ENCODE data around the gene ADAM30. TPM values are rescaled to one million over a fixed set of nuclear protein-coding genes. Genes with fewer than 3 reads are reported as not detected.
"Not testable (repeated sequence)": the region's sequence is repeated elsewhere in the genome, so short reads cannot be mapped to it uniquely, and the experiment has no call there.

Gene ADAM30
- total RNA-seq, 2 donors from 2014 or later = not detected

DNA sequence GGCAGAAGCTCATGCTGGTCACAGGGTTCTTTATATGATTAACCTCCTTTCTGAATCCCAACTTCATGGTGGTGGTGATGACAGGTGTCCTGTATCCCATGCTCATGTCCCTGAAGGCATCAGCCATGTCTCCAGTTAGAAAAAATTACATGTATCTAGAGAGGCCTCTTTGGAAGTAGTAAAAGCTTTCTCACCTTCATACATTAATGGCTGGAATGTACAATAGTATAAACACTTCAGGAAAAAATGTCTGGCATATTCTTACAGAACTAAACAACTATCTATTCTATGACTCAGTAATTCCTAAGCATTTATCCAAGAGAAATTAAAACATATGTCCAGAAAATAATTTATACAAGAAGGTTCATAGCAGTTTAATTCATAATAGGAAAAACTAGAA, 34.0 kb downstream of the ADAM30 start:
- Histone ChIP-seq H3K36me3 (no peaks in the 10 kb centered on the region), H3K27me3 (replicated peaks; ENCODE audit: insufficient read depth) (no peaks in the 10 kb centered on the region), H3K27ac (no peak overlapping the region), H3K9me3 (no peaks in the 10 kb centered on the region), H3K4me3 (no peak overlapping the region), H3K4me1 (ENCODE audit: control insufficient read depth in 1 of 2, low read depth in 2 of 2) (no peaks in the 10 kb centered on the region)
- TF ChIP-seq, protein P1, sequence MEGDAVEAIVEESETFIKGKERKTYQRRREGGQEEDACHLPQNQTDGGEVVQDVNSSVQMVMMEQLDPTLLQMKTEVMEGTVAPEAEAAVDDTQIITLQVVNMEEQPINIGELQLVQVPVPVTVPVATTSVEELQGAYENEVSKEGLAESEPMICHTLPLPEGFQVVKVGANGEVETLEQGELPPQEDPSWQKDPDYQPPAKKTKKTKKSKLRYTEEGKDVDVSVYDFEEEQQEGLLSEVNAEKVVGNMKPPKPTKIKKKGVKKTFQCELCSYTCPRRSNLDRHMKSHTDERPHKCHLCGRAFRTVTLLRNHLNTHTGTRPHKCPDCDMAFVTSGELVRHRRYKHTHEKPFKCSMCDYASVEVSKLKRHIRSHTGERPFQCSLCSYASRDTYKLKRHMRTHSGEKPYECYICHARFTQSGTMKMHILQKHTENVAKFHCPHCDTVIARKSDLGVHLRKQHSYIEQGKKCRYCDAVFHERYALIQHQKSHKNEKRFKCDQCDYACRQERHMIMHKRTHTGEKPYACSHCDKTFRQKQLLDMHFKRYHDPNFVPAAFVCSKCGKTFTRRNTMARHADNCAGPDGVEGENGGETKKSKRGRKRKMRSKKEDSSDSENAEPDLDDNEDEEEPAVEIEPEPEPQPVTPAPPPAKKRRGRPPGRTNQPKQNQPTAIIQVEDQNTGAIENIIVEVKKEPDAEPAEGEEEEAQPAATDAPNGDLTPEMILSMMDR (IDR thresholded peaks at IDR 0.05) = no peak
- no peak for ATAC-seq (ENCODE audit: insufficient number of reproducible peaks, low FRiP score, low read depth)
- DNase-seq (ENCODE audit: low spot score) = no peak

DNA sequence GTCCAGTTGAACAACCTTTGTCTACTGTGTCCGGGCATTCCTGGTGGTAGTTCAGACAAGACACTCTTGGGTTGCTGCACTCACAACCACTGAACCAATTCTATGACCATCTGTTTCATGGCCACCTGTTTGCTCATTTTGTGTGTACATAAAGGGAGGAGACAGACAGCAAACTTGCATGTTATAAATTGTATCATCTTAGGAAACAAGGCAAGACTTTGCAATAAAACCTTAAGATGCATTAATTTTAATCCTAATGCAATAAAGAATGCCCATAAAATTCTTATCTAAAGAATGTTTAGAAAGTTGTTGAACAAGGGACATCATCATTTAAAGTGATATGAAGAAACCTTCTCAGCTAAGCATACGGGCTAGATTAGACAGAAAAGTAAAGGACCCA, 34.8 kb downstream of the ADAM30 start:
- Histone ChIP-seq H3K4me1 (ENCODE audit: control insufficient read depth in 1 of 2, low read depth in 2 of 2) (no peaks in the 10 kb centered on the region), H3K4me3 (no peak overlapping the region), H3K27me3 (replicated peaks; ENCODE audit: insufficient read depth) (no peaks in the 10 kb centered on the region), H3K36me3 (no peaks in the 10 kb centered on the region), H3K27ac (no peak overlapping the region), H3K9me3 (no peaks in the 10 kb centered on the region)
- ATAC-seq (ENCODE audit: insufficient number of reproducible peaks, low FRiP score, low read depth) = no peak
- no peak for DNase-seq (ENCODE audit: low spot score)
- TF ChIP-seq, protein P1 (IDR thresholded peaks at IDR 0.05) = no peak

DNA sequence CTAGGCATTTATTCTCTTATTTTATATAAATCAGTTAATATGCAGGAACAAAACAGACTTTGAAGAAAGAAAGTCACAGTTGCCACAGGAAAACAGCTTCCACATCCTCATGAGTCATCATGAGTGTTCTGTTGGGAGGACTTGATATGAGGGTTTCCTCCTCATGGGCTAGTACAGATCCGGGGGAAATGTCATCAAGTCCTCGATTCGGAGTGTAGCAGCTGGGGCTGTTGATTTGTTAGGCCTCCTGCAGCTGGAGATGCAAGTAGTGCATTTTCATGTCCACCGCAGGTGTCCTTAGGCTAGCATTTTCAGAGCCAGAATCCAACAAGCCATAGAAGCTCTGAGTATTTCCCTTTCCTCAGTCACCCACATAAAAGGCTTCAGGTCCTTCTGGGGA, 36.7 kb downstream of the ADAM30 start:
- H3K36me3 ChIP-seq = no peaks in the 10 kb centered on the region
- ATAC-seq (ENCODE audit: insufficient number of reproducible peaks, low FRiP score, low read depth) = no peak
- no peaks in the 10 kb centered on the region for H3K27me3 ChIP-seq (replicated peaks; ENCODE audit: insufficient read depth)
- no peak overlapping the region for H3K27ac ChIP-seq
- TF ChIP-seq, protein P1 (IDR thresholded peaks at IDR 0.05) = no peak
- H3K4me3 ChIP-seq = no peak overlapping the region
- no peak for DNase-seq (ENCODE audit: low spot score)
- H3K9me3 ChIP-seq = no peaks in the 10 kb centered on the region
- no peaks in the 10 kb centered on the region for H3K4me1 ChIP-seq (ENCODE audit: control insufficient read depth in 1 of 2, low read depth in 2 of 2)

DNA sequence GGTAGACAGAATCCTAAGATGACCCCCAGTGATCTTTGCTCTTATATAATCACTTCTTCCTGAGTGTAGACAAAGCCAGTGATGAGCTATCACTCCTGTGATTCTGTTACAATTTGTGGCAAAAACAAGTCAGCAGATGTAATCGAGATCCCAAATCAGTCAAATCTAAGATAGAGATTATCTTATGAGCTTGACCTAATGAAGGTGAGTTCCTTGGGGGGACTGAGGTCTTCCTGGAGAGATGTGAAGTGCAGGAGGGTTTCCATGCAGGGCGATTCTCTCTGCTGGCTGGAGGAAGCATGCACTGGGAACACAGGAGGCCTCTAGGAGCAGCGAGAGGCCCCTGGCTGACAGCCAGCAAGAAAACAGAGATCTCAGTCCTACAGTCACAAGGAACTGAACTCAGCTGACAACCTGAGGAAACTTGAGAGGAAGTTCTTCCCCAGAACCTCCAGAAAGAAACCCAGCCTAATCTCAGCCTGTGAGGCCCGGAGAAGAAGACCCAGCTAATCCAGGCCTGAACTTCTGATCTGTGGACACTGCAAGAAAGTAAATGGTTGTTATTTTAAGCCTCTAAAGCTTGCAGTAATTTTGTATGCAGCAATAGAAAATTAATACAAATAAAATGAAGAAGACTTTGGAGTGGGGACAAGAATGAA, 37.6 kb downstream of the ADAM30 start:
- DNase-seq (ENCODE audit: low spot score); H3K27me3 ChIP-seq (replicated peaks; ENCODE audit: insufficient read depth); H3K27ac ChIP-seq; H3K4me1 ChIP-seq (ENCODE audit: control insufficient read depth in 1 of 2, low read depth in 2 of 2); H3K9me3 ChIP-seq; H3K4me3 ChIP-seq; ATAC-seq (ENCODE audit: insufficient number of reproducible peaks, low FRiP score, low read depth); H3K36me3 ChIP-seq: not testable (repeated sequence)

DNA sequence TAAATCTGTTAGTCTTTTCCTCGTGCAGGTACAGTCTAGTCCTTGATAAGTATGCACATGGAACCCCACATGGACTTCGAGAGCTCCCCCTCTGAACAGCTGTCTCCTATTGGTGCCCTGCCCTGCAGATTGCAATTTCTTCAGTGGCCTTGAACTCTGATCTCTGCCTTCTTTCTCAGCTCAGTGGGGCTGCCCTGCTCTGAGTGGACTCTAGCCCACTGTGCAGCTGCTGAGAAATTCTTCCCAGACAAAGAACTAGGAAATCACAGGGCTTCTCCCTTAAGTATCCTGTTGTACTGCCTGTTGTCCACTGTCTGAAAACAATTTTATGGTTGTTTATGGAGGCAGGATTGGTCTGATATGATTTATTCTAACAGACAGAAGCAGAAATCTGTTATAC, 38.2 kb downstream of the ADAM30 start:
- H3K36me3 ChIP-seq = no peaks in the 10 kb centered on the region
- DNase-seq (ENCODE audit: low spot score) (no peak), ATAC-seq (ENCODE audit: insufficient number of reproducible peaks, low FRiP score, low read depth) (no peak)
- no peaks in the 10 kb centered on the region for H3K9me3 ChIP-seq
- no peak overlapping the region for H3K27ac ChIP-seq
- no peak overlapping the region for H3K4me3 ChIP-seq
- TF ChIP-seq, protein P1 (IDR thresholded peaks at IDR 0.05) = no peak
- no peaks in the 10 kb centered on the region for H3K27me3 ChIP-seq (replicated peaks; ENCODE audit: insufficient read depth)
- H3K4me1 ChIP-seq (ENCODE audit: control insufficient read depth in 1 of 2, low read depth in 2 of 2) = no peaks in the 10 kb centered on the region

DNA sequence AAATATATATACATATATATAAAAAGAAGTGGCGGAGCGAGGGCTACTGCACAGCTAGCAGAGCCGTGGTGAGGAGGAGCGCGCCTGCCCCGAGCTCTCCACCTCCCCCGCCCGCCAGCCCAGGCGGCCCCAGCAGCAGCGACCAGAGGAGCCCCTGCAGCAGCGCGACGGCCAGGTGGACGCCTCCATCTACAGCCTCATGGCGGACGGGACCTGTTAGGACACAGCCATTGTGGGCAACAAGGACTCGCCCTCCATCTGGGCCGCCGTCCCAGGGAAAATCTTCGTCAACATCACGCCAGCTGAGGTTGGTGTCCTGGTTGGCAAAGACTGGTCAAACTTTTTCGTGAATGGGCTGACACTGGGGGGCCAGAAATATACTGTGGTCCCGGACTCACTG, 43.2 kb downstream of the ADAM30 start:
- Histone ChIP-seq H3K4me3 (no peak overlapping the region), H3K9me3 (no peaks in the 10 kb centered on the region), H3K36me3 (no peaks in the 10 kb centered on the region), H3K27ac (no peak overlapping the region), H3K4me1 (ENCODE audit: control insufficient read depth in 1 of 2, low read depth in 2 of 2) (no peaks in the 10 kb centered on the region), H3K27me3 (replicated peaks; ENCODE audit: insufficient read depth) (no peaks in the 10 kb centered on the region)
- no peak for DNase-seq (ENCODE audit: low spot score)
- ATAC-seq (ENCODE audit: insufficient number of reproducible peaks, low FRiP score, low read depth) = no peak
- TF ChIP-seq, protein P1 (IDR thresholded peaks at IDR 0.05) = no peak

DNA sequence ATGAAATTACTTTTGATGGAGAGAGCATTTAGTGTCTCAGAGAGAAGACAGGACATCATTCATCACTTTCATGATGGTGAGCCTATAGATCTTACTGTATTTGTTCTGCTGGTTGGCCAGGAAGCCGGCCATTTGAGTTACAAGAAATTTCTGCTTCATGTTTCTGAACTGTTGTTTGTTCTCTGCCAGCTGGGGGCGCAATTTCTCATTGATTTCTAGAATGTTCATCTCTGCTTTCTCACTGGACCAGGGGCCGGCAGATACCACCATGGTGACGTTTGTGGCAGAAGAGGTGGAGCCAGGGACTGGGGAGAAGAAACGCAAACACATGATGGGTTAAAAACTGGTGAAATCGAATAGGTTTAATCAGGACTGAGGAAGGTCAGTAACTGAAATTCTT, 52.1 kb downstream of the ADAM30 start:
- H3K36me3 ChIP-seq; ATAC-seq (ENCODE audit: insufficient number of reproducible peaks, low FRiP score, low read depth); H3K27me3 ChIP-seq (replicated peaks; ENCODE audit: insufficient read depth); H3K4me3 ChIP-seq; H3K9me3 ChIP-seq; H3K4me1 ChIP-seq (ENCODE audit: control insufficient read depth in 1 of 2, low read depth in 2 of 2); DNase-seq (ENCODE audit: low spot score); H3K27ac ChIP-seq: not testable (repeated sequence)
